Fibroblast of pulmonary artery (primary cell): ENCODE results near the gene KCNIP4.

Source experiments
- DNase-seq: peaks from one replicate; pipeline ENCODE4 v3.0.0-alpha.2; 2010; ENCODE audit warnings: low read depth
- H3K4me3 ChIP-seq: replicated peaks from 2 replicates; pipeline ENCODE4 v1.5.1; 2011; ENCODE audit warnings: low read depth, mild to moderate bottlenecking, control low read depth, low read length, moderate library complexity
- TF ChIP-seq, protein P1 (sequence below): IDR thresholded peaks from 2 replicates; pipeline ENCODE4 v1.5.1; 2011; ENCODE audit warnings: mild to moderate bottlenecking, control low read depth, low read length, inconsistent platforms; ENCODE audit errors: missing control alignments

The KCNIP4 gene

GRCh38 chr4:21780148-21780547 lies 168.4 kb downstream of the KCNIP4 start:
- no peak for DNase-seq
- TF ChIP-seq, protein P1, sequence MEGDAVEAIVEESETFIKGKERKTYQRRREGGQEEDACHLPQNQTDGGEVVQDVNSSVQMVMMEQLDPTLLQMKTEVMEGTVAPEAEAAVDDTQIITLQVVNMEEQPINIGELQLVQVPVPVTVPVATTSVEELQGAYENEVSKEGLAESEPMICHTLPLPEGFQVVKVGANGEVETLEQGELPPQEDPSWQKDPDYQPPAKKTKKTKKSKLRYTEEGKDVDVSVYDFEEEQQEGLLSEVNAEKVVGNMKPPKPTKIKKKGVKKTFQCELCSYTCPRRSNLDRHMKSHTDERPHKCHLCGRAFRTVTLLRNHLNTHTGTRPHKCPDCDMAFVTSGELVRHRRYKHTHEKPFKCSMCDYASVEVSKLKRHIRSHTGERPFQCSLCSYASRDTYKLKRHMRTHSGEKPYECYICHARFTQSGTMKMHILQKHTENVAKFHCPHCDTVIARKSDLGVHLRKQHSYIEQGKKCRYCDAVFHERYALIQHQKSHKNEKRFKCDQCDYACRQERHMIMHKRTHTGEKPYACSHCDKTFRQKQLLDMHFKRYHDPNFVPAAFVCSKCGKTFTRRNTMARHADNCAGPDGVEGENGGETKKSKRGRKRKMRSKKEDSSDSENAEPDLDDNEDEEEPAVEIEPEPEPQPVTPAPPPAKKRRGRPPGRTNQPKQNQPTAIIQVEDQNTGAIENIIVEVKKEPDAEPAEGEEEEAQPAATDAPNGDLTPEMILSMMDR: no peak
- H3K4me3 ChIP-seq: no peak overlapping the region

- no peak for DNase-seq
- TF ChIP-seq, protein P1: no peak
- H3K4me3 ChIP-seq: no peak overlapping the region
Measured at GRCh38 chr4:21778702-21779101, 169.9 kb downstream of the KCNIP4 start.

DNA sequence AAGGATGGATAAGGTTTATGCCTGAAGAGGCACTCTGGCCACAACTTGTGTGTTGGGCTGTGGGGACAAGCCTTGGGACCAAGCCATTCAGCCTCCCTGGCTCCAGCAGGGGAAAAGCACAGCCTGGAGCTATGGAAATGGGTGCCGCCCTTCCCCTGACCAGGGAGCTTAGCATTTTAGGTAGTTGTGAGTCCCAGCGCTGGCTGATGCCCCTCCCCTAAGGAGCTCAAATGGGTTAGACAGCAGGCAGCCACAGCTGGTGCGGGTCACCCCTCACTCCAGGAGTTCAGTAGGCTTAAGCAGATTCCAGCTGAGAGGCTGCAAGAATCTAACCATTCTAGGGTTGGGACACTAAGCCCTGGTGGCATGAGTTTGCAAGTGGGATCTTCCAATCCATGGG lies 172.9 kb downstream of the KCNIP4 start:
- H3K4me3 ChIP-seq: no peak overlapping the region
- TF ChIP-seq, protein P1: no peak
- no peak for DNase-seq

DNA sequence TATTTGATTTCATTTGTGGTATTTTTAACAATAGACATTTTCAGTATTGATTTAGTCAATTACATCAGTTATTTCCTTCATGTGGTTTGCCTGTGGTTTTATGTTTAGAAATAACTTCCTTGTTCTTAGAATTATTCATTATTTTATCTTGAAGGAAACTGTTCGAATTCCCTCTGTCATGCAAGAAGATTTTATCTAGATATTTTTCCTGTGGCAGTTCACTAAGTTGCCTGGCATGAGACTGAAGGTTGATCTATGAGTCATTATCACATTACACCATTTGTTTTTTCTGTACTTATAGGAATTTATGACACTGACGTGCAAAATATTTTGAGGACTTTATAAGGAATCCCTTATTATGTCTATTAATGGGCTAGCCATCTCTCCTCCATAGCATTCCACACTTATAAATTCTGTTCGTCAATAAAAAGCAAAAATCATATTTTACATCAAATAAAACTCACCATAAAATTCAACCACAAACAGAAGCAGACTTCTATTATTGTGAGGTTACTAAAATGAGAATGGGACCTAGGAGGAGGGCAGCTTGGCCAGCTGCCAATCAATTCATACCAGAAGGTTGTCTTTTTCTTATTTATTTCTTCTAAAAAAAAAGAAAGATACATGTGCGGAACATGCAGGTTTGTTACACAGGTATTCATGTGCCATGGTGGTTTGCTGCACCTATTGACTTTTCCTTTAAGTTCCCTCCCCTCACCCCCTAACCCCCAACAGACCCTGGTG lies 179.0 kb downstream of the KCNIP4 start:
- TF ChIP-seq, protein P1: no peak
- H3K4me3 ChIP-seq: no peak overlapping the region
- DNase-seq: peak; percentile 85

- H3K4me3 ChIP-seq: no peak overlapping the region
- TF ChIP-seq, protein P1: peak; percentile 73
- peak; percentile 75 for DNase-seq
Measured at GRCh38 chr4:21768349-21769310, 179.9 kb downstream of the KCNIP4 start.

GRCh38 chr4:21765810-21766407 lies 182.7 kb downstream of the KCNIP4 start:
- peak; percentile 69 for DNase-seq
- no peak overlapping the region for H3K4me3 ChIP-seq
- TF ChIP-seq, protein P1: peak; percentile 96
